ACC112 (cell line): ENCODE data around the gene KIF3A.

ENCODE experiments used
- H2AFZ ChIP-seq: fragments of 200-600 bp; sonication (generic); one replicate; pipeline ENCODE4 v1.6.0; 2017; ENCODE audit warnings: antibody characterized with exemption, low read length; ENCODE audit not compliant: unreplicated experiment
- H3K27ac ChIP-seq: fragments of 200-600 bp; sonication (generic); 2 replicates; pipeline ENCODE4 v1.5.1; 2014; ENCODE audit warnings: low read depth, mild to moderate bottlenecking, antibody characterized with exemption, low read length, moderate library complexity
- H3K27me3 ChIP-seq: fragments of 200-600 bp; sonication (generic); 2 replicates; pipeline ENCODE4 v1.6.1; 2014; ENCODE audit warnings: mild to moderate bottlenecking, antibody characterized with exemption, low read length, moderate library complexity, mixed read lengths; ENCODE audit not compliant: insufficient read depth
- H3K36me3 ChIP-seq: fragments of 200-600 bp; sonication (generic); 2 replicates; pipeline ENCODE4 v1.6.1; 2016; ENCODE audit warnings: mild to moderate bottlenecking, antibody characterized with exemption, low read length, moderate library complexity, mixed read lengths; ENCODE audit not compliant: insufficient read depth
- H3K4me1 ChIP-seq: fragments of 200-600 bp; sonication (generic); one replicate; pipeline ENCODE4 v1.6.1; 2016; ENCODE audit warnings: low read length, mixed read lengths; ENCODE audit not compliant: insufficient read depth, unreplicated experiment, control insufficient read depth
- H3K4me3 ChIP-seq: fragments of 200-600 bp; sonication (generic); 2 replicates; pipeline ENCODE4 v1.5.1; 2014; ENCODE audit warnings: mild to moderate bottlenecking, low read depth, low read length
- H3K79me2 ChIP-seq: fragments of 200-600 bp; sonication (generic); one replicate; pipeline ENCODE4 v1.6.0; 2016; ENCODE audit warnings: low read length; ENCODE audit not compliant: control insufficient read depth, unreplicated experiment, insufficient read depth

Gene KIF3A

DNA sequence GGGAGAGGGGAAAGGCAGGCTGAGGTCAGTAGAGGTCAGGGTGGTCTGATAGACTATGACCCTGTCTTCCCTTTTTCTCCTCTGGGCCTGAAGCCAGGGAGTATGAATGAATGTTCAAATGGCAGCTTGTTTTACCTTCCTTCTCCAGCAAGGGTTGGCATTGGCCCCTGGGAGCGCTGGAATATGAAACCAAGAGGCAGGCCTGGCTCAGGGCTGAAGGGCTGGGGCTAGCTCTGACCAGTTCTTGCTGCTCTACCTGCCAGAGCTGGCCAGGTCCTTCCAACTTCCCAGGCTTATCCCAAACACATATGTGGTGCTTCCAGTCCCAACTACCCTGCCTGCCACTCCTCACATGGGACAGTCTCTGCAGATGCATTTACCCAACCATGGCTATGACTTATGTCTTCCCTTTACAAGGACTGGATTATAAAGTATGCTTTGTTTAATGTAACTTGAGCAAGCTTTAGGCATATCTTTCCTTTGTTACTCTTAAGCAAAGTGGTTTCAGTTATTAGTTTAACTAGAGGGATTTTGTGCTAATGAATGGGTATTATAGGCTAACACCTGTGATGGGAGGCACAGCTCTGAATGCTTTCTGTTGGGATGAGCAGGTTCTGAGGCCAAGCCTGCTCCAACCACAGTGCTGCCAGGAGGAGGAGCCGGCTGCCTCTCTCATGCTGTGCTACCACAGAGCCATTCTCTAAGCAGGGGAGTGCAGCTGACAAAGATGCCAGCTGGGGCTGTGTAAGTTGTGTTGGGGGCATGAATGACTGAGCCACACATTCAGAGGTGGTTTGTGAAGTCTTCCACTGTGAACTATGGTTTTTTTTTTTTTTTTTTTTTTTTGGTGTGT lies 16.0 kb upstream of the KIF3A start:
- Histone ChIP-seq H3K36me3 (no peaks in the 10 kb centered on the region), H2AFZ (no peak overlapping the region), H3K4me1 (peaks cover 19% of the 10 kb centered on the region), H3K4me3 (no peak overlapping the region), H3K27ac (no peak overlapping the region), H3K79me2 (no peaks in the 10 kb centered on the region), H3K27me3 (peaks cover 19% of the 10 kb centered on the region)

DNA sequence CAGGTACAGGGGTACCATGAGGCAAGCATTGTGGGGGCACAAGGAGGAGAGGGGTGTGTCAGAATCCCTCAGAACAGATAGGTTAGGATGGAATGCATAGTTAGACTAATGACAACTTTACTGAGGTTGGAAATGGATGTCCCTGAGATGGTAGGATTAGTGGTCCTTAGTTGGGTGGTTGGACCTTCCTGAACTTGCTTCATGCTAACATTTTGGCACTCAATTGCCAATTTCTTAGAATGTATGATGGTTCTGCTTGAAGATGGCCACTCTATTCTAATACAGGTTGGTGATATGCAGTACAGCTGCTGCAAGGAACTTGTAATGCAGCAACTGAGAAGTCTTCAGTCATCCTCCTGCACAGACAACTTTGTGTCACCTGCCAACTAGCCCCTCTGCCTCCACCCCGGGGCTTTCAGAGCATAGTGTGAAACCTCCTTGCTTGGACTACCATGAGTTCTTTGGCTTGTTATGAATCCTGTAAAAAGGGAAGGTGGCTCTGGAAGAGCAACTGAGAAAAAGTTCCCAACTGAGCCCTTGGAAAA lies 15.3 kb upstream of the KIF3A start:
- no peak overlapping the region for H3K27ac ChIP-seq
- H3K4me3 ChIP-seq: no peak overlapping the region
- peaks cover 19% of the 10 kb centered on the region for H3K4me1 ChIP-seq
- no peak overlapping the region for H2AFZ ChIP-seq
- no peaks in the 10 kb centered on the region for H3K79me2 ChIP-seq
- no peaks in the 10 kb centered on the region for H3K36me3 ChIP-seq
- peaks cover 26% of the 10 kb centered on the region for H3K27me3 ChIP-seq

DNA sequence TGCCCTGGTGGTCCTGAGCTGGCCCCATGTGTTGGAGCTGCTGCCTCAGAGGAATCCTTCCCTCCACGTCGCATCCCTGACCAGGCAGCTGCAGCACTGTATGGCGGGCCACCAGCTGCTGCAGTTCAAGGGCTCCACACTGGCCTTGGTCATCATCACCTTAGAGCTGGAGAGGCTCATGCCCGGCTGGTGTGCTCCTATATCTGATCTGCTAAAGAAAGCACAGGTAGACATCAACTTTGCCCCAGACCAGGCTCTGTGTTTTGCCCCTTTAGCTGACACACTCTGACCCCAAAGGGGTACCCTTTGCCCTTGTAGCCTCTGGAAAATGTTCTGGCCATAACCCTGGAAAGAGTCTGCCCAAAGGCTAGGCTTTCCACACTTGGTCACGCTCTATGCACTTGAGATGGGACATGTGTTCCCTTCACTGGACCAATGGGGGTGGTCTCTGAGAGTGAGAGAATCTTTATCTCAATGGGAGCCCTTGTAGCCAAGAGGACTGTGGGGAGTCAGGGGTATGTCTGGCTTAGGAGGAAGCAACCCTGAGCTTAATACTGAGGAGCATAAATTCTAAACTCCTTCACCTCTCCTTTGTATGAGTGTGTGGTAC lies 14.7 kb upstream of the KIF3A start:
- Histone ChIP-seq H3K79me2 (no peaks in the 10 kb centered on the region), H3K27ac (no peak overlapping the region), H3K4me3 (0 out of 2 replicates have a peak overlapping the region, but pooled peaks have one; percentile 0), H3K27me3 (peaks cover 32% of the 10 kb centered on the region), H3K36me3 (no peaks in the 10 kb centered on the region), H2AFZ (no peak overlapping the region), H3K4me1 (peaks cover 19% of the 10 kb centered on the region)

DNA sequence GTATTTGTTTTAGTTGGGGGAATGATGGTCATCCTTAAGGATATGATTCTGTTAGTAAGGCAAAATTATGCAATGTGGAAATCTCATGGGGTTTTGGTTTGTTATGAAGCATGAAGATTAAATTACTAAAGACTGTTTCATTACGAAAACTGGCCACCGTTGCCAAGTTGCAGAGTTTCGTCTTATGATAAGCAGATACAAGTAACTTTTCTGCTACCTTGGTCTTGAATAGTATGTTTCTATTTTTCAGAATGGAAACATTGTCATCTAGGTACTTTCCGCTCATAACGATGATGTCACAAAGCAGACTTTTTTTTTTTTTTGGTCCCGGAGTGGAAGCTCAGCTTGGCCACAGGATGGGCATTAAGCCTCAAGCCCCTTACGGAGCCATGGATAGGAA lies 14.1 kb upstream of the KIF3A start:
- H3K4me3 ChIP-seq: 0 out of 2 replicates have a peak overlapping the region, but pooled peaks have one; percentile 0
- H3K4me1 ChIP-seq: peaks cover 19% of the 10 kb centered on the region
- H2AFZ ChIP-seq: no peak overlapping the region
- H3K27ac ChIP-seq: no peak overlapping the region
- peaks cover 38% of the 10 kb centered on the region for H3K27me3 ChIP-seq
- H3K79me2 ChIP-seq: no peaks in the 10 kb centered on the region
- no peaks in the 10 kb centered on the region for H3K36me3 ChIP-seq

DNA sequence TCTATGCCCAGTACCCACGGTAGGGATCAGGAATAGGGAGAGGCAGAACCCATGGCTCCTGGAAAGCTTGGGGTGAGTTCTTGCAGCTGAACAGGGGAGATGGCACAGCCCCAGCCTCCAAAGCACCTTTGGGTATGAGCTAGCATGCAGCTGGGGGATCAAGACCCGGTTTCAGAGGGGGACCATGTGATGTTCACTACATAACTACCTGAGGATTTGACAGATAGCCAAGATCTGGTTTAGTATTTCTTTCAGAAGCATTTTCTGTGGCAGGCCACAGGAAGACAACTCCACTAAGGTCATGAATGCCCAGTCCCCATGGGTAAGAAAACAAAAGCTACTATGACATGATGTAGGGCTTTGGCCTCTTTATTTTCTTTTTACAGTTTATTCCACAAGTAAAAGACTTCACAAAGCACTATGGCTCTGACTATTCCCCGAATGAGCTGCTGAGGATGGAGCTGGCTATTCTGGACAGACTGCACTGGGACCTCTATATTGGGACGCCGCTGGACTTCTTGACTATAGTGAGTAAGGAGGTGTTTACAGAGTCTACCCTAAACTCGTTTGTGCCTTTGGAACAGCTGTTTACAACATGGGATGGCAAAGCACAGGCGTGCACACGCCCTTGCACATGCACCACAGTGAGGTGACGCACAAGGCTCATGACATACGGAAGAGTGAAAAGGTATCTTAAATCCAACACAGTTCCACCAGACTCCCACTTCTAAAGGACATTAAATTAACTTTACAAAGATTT lies 13.3 kb upstream of the KIF3A start:
- Histone ChIP-seq H3K4me3 (0 out of 2 replicates have a peak overlapping the region, but pooled peaks have one; percentile 0), H3K79me2 (no peaks in the 10 kb centered on the region), H3K27me3 (peaks cover 46% of the 10 kb centered on the region), H2AFZ (no peak overlapping the region), H3K36me3 (no peaks in the 10 kb centered on the region), H3K27ac (no peak overlapping the region), H3K4me1 (peaks cover 19% of the 10 kb centered on the region)

DNA sequence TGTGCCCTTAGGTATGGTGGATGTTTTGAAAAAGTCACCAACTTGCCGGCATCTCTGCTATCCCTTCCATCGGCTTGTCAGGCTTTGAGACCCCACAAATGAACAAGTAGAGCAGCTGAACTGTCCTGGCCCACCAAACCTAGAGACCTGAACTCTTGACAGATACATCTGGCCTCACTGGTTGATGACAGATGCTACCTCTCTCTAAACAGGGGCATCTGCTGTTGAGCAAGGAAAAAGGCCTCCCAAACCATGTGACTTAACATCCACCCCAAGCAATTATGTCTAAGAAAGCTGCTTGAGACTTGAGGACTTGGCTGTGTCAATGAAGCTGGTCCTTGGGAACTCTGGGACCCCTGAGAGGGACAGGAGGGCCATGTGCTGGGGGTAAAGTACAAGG lies 12.2 kb upstream of the KIF3A start:
- H3K27ac ChIP-seq: no peak overlapping the region
- no peaks in the 10 kb centered on the region for H3K79me2 ChIP-seq
- no peaks in the 10 kb centered on the region for H3K36me3 ChIP-seq
- no peak overlapping the region for H3K4me3 ChIP-seq
- peaks cover 19% of the 10 kb centered on the region for H3K4me1 ChIP-seq
- peaks cover 53% of the 10 kb centered on the region for H3K27me3 ChIP-seq
- H2AFZ ChIP-seq: no peak overlapping the region

DNA sequence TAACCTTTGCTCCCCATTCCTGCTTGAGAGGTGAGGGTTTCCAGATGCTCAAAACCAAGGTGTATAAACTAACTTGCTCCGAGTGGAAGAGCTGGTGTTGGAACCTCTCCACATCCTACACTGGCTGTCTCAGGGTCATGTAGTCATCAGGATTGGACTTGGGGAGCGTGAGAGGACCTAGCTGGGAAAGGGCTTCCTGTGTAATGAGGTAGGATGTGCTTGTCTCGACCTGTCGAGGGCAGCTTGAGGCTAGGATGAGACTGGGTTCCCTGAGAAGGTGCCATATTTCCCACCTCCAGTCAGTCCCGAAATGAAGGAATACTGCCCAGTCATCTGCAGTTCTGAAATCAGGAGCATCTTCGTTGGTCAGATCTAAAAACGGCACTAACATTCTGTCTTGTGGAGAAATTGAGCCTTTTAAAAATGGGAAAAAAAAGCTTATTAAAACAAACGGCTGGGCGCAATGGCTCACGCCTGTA lies 11.2 kb upstream of the KIF3A start:
- no peaks in the 10 kb centered on the region for H3K36me3 ChIP-seq
- H3K4me3 ChIP-seq: no peak overlapping the region
- no peak overlapping the region for H2AFZ ChIP-seq
- peaks cover 19% of the 10 kb centered on the region for H3K4me1 ChIP-seq
- H3K79me2 ChIP-seq: no peaks in the 10 kb centered on the region
- no peak overlapping the region for H3K27ac ChIP-seq
- H3K27me3 ChIP-seq: peaks cover 53% of the 10 kb centered on the region

DNA sequence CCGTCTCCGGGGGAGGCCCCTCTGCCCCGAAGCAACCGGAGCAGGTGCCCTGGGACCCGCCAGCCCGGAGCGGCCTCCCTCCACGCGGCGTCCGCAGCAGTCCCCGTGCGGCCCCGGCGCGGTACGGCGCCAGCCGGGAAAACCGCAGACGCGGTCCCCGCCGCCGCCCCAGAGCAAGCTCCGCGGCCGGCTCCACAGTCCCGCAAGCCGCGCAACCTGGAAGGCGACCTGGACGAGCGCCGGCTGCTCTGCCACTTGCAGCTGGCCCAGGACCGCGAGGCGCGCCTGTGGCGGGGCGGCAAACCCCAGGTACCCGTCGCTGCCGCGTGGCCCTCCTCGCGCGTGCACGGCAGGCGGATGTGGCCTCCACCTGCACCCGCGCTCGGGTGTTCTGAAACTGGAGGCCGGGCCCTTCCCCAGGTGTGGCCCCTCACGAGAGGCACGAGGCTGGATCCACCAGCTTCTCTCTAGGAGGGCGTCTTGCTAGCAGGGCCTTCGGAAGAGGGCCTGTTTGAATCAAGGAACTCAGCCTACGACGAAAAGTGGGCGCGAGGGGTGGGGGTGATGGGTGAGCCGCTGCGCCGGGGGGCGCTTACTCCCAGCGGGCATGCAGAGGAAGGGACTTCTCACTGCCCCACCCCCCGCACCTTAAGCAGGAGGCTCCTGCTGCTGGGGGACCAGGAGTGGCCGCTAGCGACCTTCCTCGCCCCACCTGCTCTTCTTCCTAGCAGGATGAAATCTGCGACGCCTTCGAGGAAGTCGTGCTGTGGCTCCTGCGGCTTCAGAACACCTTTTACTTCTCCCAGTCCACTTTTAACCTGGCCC lies 10.5 kb upstream of the KIF3A start:
- H3K4me1 ChIP-seq: peaks cover 19% of the 10 kb centered on the region
- H3K27ac ChIP-seq: no peak overlapping the region
- H3K27me3 ChIP-seq: peaks cover 50% of the 10 kb centered on the region
- H2AFZ ChIP-seq: peak overlapping the region; percentile 50
- no peaks in the 10 kb centered on the region for H3K36me3 ChIP-seq
- H3K79me2 ChIP-seq: no peaks in the 10 kb centered on the region
- H3K4me3 ChIP-seq: peak overlapping the region; percentile 72; the same call in 1 of the 2 replicates

DNA sequence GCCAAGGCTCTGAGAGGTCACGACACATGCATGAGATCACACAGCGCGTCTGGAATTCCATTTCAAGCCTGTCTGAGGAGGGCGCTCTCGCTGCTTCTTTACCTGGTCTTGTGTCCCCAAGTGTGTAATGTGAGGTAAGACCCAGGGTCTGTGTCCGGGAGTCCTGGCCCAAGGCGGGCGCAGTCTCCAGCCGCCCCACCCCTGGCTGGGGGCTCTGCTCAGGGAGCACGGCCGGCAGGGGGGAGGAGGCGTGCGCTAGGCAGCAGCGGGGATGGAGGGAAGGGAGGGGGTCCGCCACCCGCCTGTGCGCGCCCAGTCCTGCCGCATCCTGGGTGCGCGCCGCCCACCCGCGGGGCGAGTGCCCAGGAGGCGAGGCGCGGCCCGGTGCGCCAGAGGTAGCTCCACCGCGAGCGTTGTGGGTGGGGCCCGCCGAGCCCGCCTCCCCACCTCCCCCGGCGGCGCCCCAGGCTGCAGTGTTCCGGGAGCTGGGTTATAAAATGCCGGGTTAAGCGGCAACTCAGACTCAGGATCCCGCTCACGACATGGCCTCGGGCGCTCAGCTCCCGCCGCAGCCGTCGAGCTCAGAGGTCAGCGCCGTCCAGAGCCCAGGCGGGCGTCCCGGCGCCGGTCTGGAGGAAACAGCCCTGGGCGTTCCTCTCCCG lies 9.7 kb upstream of the KIF3A start, which contains the start of gene CCNI2:
Gene CCNI2, plus strand, starts transcription at position 473 of the 662 bp plus-strand sequence. Its CDS starts 70 bp downstream, at position 543.
- Histone ChIP-seq H3K27ac (no peak within 1 kb of the TSS), H2AFZ (peak within 1 kb of the TSS; percentile 50)

More for the DNA sequence above, 9.7 kb upstream of the KIF3A start, which contains the start of gene CCNI2:
- Histone ChIP-seq H3K79me2 (no peaks in the 10 kb centered on the region), H3K4me1 (peaks cover 17% of the 10 kb centered on the region), H3K36me3 (no peaks in the 10 kb centered on the region), H3K4me3 (peak within 1 kb of the TSS; percentile 72; the same call in 1 of the 2 replicates), H3K27me3 (peaks cover 52% of the 10 kb centered on the region)
